Femur (tissue), 1 donor: ENCODE data around the gene FUBP3.
A peak's percentile ranks its signal among the peaks of the same experiment; 100 is the strongest.
"Not testable (repeated sequence)": the region's sequence is repeated elsewhere in the genome, so short reads cannot be mapped to it uniquely, and the experiment has no call there.

Source experiments
- DNase-seq: peaks from one replicate; pipeline ENCODE4 v3.0.0-alpha.2; 2017

The FUBP3 gene

GRCh38 chr9:130663258-130663976, 84.0 kb downstream of the FUBP3 start:
- no peak for DNase-seq

GRCh38 chr9:130663977-130664250, 84.5 kb downstream of the FUBP3 start:
- DNase-seq = no peak

- no peak for DNase-seq
These were observed 85.1 kb downstream of the FUBP3 start, which contains the start of gene PRDM12 for GRCh38 chr9:130664251-130665028. Gene PRDM12 (plus strand): TSS chr9:130664594. CDS start chr9:130664654, 60 bp downstream.

- no peak for DNase-seq
These were observed 85.7 kb downstream of the FUBP3 start for GRCh38 chr9:130665029-130665430.

- no peak for DNase-seq
These were observed 86.3 kb downstream of the FUBP3 start for GRCh38 chr9:130665431-130666392.

- DNase-seq = no peak
These were observed 87.2 kb downstream of the FUBP3 start for GRCh38 chr9:130666393-130667119.

GRCh38 chr9:130667120-130667435, 87.7 kb downstream of the FUBP3 start:
- DNase-seq = no peak

GRCh38 chr9:130668196-130668595, 88.8 kb downstream of the FUBP3 start:
- DNase-seq = no peak

GRCh38 chr9:130668659-130669058, 89.3 kb downstream of the FUBP3 start:
- DNase-seq = no peak

GRCh38 chr9:130669965-130670364, 90.6 kb downstream of the FUBP3 start:
- DNase-seq = no peak

GRCh38 chr9:130670644-130671043, 91.3 kb downstream of the FUBP3 start:
- no peak for DNase-seq

- DNase-seq = no peak
These were observed 93.1 kb downstream of the FUBP3 start for GRCh38 chr9:130672466-130672865.

- DNase-seq = no peak
These were observed 93.7 kb downstream of the FUBP3 start for GRCh38 chr9:130672933-130673615.

- no peak for DNase-seq
These were observed 96.0 kb downstream of the FUBP3 start for GRCh38 chr9:130675396-130675795.

GRCh38 chr9:130677252-130677651, 97.9 kb downstream of the FUBP3 start:
- DNase-seq = no peak

- DNase-seq = peak; percentile 78
These were observed 101.7 kb downstream of the FUBP3 start for GRCh38 chr9:130680836-130681768.

GRCh38 chr9:130681769-130682420, 102.5 kb downstream of the FUBP3 start:
- DNase-seq = no peak

- peak; percentile 78 for DNase-seq
These were observed 103.2 kb downstream of the FUBP3 start for GRCh38 chr9:130682421-130683121.

- DNase-seq = no peak
These were observed 105.7 kb downstream of the FUBP3 start for GRCh38 chr9:130685104-130685503.

GRCh38 chr9:130685945-130686344, 106.6 kb downstream of the FUBP3 start:
- DNase-seq = not testable (repeated sequence)
